ENCODE data around the gene TENM3.
A peak's percentile ranks its signal among the peaks of the same experiment; 100 is the strongest.

Gene TENM3

GRCh38 chr4:182400790-182401189 lies 157.6 kb downstream of the TENM3 start:
- no peak for DNase-seq (ENCODE audit: low spot score)

- DNase-seq (ENCODE audit: low spot score) = no peak
These were observed 161.2 kb downstream of the TENM3 start for GRCh38 chr4:182404376-182404775.

DNA sequence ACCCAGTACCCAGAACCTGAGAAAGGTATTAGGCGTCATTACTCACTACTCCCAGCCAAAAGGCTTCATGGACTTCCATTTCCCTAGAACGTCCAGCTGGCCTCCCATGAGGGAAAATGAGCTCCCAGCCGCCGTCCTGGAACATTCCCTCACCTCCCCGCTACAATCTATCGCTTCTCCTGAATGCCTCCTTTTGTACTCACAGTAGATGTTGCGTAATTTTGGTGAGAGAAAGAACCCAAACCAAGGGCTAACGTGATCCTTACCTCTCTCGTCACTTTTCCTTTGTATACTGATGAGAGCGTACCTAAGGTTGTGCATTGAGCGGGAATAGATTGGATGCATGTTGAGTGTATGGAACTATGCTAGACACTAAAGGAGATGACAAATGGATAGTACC lies 161.9 kb downstream of the TENM3 start:
- no peak for DNase-seq (ENCODE audit: low spot score)

GRCh38 chr4:182409271-182409670 lies 166.1 kb downstream of the TENM3 start:
- no peak for DNase-seq (ENCODE audit: low spot score)

- no peak for DNase-seq (ENCODE audit: low spot score)
These were observed 168.2 kb downstream of the TENM3 start for GRCh38 chr4:182411391-182411790.

GRCh38 chr4:182413550-182413949 lies 170.3 kb downstream of the TENM3 start:
- DNase-seq (ENCODE audit: low spot score) = no peak

DNA sequence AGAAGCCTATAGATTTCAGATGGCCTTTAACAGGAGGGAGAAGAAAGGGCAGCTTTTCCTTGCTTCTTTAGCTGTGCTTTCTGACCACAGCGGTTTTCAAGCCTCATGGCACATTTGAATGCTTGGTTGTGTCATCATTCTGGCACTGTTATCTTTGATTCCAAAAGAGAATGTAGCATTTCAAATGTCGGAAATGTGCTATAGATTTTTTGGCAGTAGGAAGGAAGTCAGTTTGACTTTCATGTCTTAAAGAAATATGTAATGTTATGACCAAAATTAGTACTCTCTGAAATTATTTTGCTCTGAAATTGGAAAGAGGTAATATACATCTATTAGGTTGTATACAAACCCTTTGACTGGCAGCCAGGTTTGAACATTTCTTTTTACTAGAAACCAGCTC lies 171.9 kb downstream of the TENM3 start:
- DNase-seq (ENCODE audit: low spot score) = no peak

- DNase-seq (ENCODE audit: low spot score) = no peak
These were observed 172.9 kb downstream of the TENM3 start for GRCh38 chr4:182416067-182416466.

- DNase-seq (ENCODE audit: low spot score) = no peak
These were observed 175.0 kb downstream of the TENM3 start for GRCh38 chr4:182418054-182418734.

DNA sequence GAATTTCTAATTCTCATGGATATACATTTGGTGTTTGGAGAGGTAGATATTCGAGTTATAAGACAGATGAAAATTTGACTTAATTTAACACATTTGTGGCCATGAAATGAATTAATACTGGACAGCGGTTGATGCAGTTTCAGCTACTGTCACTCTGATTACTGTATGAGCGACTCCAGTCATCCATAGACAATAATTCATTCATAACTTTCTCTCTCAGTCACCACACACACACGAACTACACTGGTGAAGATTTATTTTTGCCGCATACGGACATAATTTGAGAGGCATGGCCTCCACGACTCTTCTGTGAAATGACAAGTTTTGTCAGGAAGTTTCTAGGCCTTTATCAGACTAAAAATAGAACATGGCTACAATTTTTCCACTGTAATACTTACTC lies 177.0 kb downstream of the TENM3 start:
- no peak for DNase-seq (ENCODE audit: low spot score)

- no peak for DNase-seq (ENCODE audit: low spot score)
These were observed 178.6 kb downstream of the TENM3 start for GRCh38 chr4:182421753-182422152.

DNA sequence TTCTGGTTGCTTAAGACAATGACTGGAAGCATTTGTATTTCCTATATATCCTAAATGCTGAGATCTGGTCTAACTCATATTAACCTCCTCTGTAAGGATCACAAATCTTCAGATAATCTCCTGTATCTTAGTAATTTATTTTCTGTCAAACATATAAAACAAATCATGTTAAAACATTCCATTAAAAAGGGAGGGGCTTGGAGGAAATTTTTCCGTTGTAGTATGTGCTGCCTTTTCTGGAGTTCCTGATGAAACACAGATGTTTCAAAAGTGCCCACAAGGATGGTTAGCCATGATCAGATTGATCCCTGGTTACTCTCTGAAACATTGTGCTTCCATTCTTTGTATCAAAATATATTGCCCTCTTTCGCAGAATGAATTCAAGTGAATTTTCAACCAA lies 182.1 kb downstream of the TENM3 start:
- no peak for DNase-seq (ENCODE audit: low spot score)

- DNase-seq (ENCODE audit: low spot score) = no peak
These were observed 183.7 kb downstream of the TENM3 start for GRCh38 chr4:182426901-182427300.

- no peak for DNase-seq (ENCODE audit: low spot score)
These were observed 184.4 kb downstream of the TENM3 start for GRCh38 chr4:182427554-182427953.

- DNase-seq (ENCODE audit: low spot score) = no peak
These were observed 186.7 kb downstream of the TENM3 start for GRCh38 chr4:182429896-182430295.

- DNase-seq (ENCODE audit: low spot score) = no peak
These were observed 189.6 kb downstream of the TENM3 start for GRCh38 chr4:182432819-182433218.

DNA sequence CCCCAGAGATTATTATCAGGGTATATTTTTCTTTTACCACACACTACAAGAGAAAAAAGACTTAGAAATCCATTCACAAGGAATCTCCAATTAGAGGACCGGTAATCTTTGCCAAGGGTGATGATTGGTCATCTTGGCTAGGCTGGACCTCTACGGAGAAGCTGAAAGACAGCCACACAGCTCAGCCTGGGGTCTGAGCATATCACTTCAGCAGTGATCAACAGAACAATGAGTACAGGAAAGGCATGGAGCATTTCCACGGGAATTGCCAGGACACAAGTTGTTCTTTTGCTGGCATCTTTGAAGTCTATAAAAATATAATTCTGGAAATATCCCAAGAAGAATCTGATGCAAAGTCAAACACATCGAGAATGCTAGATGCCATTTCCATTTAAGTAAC lies 191.5 kb downstream of the TENM3 start:
- no peak for DNase-seq (ENCODE audit: low spot score)

DNA sequence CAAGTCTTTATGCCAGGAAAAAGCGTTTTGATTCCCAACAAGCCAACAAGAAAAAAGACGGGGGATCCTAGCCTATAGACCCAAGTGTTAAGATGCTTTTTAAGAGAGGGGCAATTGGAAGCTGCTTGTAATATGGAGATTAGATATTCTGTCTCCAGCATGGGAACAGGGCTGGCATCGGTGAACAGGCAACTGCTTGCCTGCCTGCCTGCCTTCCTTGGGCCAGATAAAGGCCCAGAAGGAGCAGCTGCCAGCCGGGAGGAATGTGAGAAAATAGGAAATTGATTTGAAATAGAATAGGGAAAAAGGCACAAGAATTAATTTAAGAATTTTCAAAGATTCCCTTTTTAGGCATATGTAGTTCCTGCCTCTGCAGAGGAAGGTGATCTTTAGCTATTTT lies 192.2 kb downstream of the TENM3 start:
- DNase-seq (ENCODE audit: low spot score) = no peak

GRCh38 chr4:182443070-182443469 lies 199.9 kb downstream of the TENM3 start:
- no peak for DNase-seq (ENCODE audit: low spot score)

- DNase-seq (ENCODE audit: low spot score) = no peak
These were observed 204.6 kb downstream of the TENM3 start for GRCh38 chr4:182447767-182448280.

DNA sequence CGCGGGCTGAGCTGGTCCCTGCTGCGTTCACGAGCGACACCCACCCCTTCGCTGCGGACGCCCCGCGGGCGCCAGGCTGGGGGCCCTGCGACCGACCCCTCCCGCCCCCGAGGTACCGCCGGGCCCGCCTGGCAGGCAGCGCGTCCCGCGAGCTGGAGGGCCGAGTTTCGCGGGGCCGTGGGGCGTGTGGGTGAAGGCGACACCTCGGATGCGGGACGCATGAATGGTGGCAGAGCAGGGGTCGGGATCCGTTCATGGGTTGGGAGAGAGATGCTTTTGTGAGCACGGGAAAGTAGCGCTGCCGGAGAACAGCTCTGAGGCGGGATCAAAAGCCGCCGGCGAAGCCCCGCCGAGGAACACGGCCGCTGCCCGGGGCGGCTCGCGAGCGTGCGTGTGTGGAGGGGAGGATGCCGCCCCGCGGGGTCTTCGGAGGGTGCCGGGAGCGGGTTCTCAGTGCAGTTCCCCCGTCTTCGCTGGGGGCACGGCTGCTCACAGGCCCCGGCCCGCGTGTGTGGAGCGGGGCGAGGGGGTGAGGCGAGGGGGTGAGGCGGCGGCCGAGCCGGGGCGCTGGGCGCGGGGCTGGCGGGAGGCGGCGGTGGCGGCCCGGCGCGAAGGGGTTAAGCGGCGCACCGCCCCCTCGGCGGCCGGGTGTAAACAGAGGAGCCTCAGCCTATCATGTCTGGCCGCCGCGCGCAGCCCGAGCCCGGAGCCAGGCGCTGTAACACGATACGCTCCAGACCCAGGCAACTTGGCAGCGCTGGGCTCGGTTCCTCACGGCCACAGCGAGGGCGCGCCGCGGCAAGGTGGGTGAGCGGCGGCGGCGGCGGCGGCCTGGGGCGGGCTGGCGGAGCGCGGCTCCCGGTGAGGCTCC lies 205.3 kb downstream of the TENM3 start:
- peak; percentile 24 for DNase-seq (ENCODE audit: low spot score)

- no peak for DNase-seq (ENCODE audit: low spot score)
These were observed 206.2 kb downstream of the TENM3 start for GRCh38 chr4:182449186-182449929.

All from LoVo (cell line).